CD4-positive, alpha-beta T cell treated with Interleukin-6 at 100 ng/mL for 8 hours (primary cell): ENCODE measurements around the gene TAF10.

Experiments
- DNase-seq: peaks from one replicate; pipeline ENCODE4 v3.0.0-alpha.2; 2020; ENCODE audit warnings: mixed read lengths, low spot score

TAF10 gene

DNA sequence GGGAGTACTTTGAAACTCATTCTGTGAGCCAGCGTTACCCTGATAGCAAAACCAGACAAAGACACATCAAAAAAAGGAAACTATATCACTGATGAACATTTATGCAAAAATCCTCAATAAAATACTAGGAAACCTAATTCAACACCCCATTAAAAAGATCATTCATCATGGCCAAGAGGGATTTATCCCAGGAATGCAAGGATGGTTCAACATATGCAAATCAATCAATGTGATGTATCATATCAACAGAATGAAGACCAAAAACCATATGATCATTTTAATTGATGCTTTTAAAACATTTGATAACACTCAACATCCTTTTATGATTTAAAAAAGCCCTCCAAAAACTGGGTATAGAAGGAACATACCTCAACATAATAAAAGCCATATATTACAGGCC lies 28.4 kb downstream of the TAF10 start:
- DNase-seq: no peak

DNA sequence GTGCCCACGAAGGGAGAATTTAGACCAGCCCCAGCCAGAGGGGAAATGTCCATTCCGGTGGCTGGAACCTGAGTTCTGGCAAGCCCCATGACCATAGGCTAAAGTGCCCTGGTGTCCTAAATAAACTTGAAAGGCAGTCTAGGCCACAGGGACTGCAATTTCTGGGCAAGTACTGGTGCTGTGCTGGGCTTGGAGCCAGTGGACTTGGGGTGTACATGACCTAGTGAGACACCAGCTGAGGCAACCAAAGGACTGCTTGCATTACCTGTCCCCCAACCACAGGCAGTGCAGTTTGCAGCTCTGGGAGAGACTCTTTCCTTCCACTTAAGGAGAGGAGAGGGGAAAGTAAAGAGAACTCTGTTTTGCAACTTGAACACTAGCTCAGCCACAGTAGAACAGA lies 32.3 kb downstream of the TAF10 start:
- DNase-seq: no peak

DNA sequence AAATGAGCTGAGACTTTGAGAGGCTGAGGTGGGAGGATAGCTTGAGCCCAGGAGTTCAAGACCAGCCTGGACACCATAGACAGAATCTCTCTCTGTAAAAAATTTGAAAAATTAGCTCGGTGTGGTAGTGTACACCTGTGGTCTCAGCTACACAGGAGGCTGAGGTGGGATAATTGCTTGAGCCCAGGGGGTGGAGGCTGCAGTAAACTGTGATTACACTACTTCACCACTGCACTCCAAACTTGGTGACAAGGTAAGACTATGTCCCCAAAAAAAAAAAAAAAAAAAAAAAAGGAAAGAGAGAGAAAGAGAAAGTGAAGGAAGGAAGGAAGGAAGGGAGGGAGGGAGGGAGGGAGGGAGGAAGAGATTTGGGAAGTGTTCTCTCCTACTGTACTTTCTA lies 33.9 kb downstream of the TAF10 start:
- DNase-seq: no peak

DNA sequence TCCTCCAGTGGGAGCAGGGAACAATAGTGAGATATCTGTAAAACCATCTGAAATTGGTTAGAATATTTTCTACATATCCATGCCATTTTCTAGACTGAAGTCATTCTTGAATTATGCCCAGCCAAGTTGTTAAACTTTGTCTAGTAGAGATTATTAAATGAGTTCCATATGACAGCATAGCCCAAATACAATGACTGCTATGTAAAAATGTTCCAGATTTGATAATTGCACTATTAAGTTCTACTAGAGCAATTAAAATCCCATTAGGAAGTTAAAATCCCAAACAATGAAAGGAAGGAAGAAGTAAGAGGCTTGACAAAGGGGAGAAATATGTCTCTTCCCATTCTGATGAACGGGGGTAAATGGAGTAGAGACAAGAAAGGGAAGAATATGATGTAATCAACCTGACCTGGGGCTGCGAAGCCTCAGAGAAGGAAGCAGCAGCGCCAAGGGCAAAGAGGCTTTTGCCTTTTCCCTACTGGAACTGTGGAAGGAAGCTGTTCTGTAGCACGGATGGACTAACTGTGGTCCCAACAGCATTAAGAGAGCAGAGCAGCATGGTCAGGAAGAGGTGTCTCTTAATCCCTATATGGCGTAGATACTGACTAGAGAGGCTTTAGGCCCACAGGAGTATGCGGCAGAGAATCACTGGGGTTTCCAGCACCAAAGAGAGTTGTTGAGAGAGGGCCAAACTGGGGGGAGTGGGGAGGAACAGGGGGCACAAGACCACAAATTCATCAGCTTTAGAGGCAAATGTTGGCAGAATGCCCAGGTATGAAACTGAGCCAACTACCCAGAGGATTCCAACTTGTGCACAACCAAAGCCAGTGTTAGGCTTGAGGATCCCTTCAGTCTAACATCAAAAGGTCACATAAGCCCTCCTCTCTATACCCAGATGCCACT lies 35.3 kb downstream of the TAF10 start:
- DNase-seq: no peak

DNA sequence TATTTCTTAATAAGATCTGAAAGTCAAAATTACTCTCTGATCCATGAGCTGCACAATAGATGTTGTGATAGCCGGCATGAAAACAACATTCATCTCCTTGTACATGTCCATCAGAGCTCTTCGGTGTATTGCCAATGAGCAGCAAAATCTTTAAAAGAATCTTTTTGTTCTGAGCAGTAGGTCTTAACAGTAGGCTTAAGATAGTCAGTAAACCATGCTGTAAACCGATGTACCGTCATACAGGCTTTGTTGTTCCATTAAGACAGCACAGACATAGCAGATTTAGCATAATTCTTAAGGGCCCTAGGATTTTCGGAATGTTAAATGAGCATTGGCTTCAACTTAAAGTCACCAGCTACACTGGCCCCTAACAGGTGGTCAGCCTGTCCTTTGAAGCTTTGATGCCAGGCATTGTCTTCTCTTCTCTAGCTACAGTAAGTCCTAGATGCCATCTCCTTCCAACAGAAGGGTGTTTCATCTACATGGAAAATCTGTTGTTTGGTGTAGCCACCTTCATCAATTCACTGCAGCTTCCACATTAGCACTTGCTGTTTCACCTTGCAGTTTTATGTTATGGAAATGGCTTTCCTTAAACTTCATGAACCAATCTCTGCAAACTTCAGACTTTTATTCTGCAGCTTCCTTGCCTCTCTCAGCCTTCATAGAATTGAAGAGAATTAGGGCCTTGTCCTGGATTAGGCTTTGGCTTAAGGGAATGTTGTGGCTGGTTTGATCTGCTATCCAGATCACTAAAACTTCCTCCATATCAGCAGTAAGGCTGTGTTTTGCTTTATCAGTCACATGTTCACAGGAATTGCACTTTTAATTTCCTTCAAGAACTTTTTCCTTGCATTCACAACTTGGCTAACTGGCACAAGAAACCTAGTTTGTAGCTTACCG lies 37.0 kb downstream of the TAF10 start:
- no peak for DNase-seq

DNA sequence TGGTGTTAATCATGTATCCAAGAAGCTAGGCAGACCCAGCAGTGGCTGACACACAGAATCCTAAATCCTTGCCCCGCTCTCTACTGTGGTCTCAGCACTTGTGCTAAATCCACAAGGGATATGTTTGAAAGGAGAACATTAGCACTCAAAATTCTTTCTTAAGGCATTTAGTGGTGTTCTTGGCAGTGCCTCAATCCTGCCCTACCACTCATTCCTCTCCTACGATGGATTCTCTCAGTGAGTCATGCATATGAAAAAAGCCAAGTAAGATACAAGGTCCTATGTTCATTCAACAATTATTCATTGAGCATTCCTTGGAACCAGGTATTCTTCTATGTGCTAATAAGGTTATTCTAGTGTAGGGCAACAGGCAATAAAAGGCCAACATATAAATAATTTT lies 39.8 kb downstream of the TAF10 start:
- DNase-seq: no peak

DNA sequence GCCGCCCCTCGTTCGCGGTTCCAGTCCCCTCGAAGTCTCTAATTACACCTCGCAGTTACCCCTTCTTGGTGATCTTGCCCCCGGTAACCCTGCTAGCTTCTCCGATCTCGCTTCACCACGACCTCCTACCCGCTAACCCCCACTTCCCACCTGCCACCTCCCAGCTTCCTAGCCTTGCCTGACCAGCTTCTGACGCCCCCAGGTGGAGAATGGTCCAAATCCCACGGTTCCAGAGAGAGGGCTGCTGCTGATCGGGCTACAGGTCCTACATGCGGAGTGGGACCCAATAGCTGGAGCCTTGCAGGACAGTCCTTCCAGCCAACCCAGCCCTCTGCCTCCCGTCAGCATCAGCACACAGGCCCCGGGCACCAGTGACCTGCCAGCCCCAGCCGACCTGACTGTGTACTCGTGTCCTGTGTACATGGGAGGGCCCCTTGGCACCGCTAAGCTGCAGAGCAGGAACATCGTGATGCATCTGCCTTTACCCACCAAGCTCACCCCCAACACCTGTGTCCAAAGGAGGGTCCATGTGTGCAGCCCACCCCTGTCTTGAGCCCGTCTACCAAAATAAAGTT lies 40.5 kb downstream of the TAF10 start:
- DNase-seq: no peak

DNA sequence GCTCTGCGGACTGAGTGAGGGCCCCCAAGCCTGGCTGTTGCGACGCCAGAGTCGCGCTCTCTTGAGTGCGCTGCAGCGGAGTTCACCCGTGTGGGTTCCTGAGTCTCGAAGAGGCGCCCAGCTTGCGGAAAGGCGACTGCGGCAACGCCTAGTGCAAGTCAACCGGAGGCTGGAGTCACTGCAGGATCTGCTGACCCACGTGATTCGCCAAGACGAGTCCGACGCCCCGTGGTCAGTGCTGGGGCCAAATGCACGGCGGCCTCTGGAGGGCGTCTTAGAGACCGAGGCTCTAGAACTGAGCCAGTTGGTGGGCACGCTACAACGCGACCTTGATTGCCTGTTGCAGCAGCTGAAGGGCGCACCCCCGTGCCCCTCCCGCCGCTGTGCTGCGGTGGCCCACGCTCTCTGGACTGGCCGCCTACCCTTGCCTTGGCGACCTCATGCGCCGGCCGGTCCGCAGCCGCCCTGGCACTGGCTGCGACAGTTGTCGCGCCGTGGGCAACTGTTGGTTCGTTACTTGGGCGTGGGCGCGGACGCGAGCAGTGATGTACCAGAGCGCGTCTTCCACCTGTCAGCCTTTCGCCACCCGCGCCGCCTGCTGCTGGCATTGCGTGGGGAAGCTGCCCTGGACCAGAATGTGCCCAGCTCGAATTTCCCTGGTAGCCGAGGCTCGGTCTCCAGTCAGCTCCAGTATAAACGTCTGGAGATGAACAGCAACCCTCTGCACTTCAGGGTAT lies 41.2 kb downstream of the TAF10 start:
- DNase-seq: no peak

DNA sequence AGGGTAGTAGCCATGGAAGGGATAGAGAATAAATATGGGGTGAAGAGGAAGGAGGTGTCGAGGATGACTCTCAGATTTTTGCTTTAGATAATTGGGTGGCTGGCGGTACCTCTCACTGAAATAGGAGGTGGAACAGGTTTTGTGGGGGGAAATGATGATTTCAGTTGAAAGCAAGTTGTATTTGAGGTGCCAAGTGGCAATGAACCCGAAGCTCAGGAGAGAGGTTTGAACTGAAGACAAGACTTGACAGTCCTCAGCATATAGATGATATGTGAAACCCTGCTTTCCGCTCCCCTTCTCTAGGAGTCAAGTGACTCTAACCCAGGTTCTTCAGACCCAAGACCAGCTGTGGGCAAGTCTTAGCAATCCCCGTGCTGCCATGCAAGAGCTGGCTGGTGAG lies 42.3 kb downstream of the TAF10 start:
- DNase-seq: no peak

DNA sequence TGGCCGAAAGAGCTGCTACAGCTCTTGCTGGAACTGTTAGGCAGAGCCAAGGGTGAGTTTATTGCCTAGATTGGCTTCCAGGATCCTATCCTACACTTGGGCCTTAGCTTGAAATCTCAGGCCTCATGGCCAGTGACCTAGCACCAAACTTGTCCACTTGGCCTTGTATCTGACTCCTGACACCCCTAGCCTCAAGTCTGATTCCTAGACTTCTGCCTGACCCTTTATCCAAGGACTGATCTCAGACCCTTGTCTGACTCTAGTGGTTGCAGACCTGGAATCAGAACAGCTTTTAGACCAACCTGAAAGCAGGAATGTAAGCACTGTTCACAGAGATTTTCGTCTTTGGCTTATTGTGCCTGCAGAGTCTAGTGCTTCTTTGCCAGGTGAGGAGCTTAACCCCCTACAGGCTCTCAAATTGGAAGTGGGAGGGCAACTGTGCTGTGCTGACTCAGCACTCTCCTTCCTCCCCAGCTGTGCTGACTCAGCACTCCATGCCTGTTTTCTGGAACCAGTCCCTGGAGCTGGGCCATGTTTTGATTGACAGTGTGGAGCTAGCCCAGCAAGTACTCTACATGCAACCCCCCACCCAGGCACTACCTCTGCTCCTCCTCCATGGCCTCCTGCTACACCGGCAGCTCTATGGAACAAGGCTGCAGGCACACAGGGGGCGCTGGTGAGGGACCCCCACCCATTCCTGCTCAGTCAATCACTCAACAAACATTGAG lies 43.7 kb downstream of the TAF10 start:
- no peak for DNase-seq

DNA sequence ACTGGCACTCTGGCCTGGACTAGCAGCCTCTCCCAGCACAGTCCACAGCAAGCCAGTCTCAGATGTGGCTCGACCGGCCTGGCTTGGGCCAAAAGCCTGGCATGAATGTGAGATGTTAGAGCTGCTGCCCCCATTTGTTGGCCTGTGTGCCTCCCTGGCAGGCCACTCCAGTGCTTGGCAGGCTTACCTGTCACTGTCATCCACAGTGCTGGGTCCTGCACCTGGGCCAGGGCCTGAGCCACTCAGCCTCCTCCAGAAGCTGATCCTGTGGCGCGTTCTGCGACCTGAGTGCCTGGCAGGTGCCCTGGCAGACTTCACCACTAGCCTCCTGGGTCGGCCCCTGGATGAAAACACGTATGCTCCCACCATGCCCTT lies 44.7 kb downstream of the TAF10 start:
- no peak for DNase-seq

DNA sequence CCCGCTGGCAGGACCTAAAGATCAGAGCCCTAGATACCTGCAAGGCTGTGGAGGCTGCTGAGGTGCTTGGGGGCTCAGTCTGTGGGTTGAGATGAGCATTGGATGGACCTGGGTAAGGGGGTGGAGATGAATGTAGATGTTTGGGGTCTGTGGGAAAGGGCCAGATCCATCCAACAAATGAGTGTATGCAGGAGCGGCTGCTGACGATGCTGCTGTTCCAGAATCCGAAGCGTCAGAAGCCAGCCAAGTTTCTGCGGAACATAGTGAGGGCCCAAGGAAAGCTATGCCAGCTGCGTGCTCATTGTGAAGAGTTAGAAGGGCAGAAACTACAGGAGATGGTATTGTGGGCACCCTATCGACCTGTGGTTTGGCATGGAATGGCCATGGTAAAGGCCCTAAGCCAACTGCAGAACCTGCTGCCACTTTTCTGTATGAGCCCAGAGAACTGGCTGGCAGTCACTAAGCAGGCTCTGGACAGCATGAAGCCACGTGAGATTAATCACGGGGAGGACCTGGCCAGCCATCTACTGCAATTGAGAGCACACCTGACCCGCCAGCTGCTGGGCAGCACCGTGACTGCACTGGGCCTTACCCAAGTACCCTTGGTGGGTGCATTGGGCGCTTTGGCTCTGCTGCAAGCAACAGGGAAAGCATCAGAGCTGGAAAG lies 45.2 kb downstream of the TAF10 start:
- DNase-seq: no peak

DNA sequence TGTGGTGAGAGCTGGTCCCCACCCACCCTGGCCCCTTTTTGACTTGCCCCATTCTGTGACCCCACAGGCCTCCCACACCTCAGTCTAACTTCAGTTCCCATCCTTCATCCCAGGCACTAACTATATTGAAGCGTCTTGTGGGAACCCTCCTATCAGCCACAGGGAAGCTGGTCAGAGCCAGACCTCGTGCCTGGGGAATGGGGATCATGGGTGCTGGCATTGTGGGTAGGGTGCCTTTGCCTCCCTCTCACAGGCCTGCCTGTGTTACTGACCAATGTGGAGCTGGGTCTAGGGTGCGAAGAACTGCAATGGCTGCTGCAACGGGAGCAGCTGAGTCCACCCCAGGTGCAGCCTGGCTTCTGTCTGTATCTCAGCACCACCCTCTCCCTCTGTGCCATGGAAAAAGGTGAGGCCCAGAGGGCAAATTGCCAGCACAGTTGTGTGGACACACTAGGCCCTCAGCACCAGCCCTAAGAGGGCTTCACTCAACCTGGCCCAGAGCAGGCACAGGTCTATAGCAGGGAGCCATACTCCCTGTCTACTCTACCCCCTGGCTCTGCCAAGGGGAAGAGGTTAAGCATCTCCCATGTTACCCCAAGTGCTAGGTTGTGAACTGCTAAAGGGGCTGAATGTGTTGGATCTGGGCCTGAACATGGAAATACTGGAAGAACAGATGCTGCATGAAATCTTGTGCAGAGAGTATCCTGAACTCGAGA lies 45.9 kb downstream of the TAF10 start:
- DNase-seq: no peak

DNA sequence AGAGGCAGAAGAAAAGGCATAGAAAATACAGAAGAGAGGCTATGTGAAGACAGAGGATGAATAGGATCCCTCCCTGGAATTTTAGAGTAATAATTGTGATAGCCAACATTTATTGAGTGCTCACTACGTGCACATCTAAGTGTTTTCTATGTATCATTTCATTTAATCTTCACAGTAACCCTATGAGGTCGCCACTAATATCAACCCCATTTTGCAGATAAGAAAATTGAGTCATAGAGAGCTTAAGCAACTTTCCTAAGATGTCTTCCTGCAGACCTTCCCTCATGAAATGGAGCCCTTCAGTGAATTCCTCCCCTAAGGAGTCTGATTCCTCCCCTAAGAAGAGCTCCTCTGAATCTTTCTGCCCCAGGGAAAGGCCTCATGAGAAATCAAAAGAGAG lies 46.7 kb downstream of the TAF10 start:
- no peak for DNase-seq

DNA sequence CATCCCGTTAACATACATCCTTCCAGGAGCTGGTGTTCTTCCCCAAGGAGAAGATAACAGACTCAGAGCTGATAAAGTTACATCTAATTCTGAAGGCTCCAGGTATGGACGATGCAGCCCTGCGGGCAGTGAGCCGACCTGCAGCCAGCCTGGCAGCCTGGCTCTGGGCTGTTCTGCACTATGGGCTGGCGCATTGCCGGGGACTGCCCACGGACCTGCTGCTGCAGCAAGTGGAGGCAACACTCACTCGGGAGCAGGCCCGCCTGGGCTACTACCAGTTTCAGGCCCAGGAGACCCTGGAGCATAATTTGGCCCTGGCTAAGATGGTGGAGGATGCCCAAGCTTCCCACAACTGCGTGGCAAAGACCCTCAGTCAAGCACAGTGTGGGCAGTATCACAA lies 48.3 kb downstream of the TAF10 start:
- DNase-seq: no peak

DNA sequence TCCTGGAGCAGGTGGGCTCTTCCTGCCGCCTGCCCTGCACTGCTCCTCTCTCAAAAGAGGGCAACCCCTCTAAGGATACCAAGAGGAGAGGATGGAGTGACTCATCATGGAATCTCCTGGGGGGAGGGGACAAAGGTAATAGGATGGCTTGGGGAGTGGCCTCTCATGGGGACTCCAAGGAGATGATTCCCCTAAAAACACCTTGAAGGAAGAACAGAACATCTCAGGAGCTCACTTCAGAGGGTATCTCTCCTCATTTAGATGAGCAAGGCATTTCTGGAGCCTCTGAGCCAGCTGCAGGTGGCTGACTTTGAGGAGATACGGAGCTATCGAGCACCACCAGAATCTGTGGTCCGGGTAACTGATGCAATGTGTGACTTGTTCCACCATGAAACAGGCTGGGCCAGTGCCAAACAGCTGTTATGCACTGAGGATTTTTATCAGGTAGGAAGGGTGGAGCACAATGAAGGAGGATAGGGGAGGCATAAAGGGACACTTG lies 48.8 kb downstream of the TAF10 start:
- no peak for DNase-seq

DNA sequence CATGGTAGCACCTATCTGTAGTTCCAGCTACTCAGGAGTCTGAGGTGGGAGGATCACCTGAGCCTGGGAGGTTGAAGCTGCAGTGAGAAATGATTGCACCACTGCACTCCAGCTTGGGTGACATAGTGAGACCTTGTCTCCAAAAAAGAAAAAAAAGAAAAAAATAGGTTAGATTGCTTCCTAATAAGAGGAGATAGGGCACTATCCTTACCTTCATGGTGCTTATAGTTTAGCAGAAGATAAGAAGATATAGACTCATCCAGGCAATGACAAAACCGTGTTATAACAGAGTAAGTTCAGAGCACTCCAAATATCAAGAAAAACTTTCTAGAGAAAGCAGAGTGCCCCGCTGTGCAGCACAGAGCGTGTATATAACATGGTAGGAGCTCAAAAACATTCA lies 50.7 kb downstream of the TAF10 start:
- DNase-seq: no peak
